Activated T-helper 2 cell treated with anti-CD3 and anti-CD28 coated beads, Interferon-gamma antibody, Interleukin-2, Interleukin-4, amounts not matched to agents 10 μg/mL and 5 μg/mL and 100 μg/mL, durations not matched to agents 14 hours and 24 hours and 36 hours (primary cell): Measurements from ENCODE around the gene AURKAIP1. TPM values are rescaled to one million over a fixed set of nuclear protein-coding genes. Genes with fewer than 3 reads are reported as not detected.

Experiments used
- DNase-seq: peaks from one replicate; pipeline ENCODE4 v3.0.0; 2021; ENCODE audit warnings: low spot score
- H3K27ac Mint-ChIP-seq: one replicate; pipeline ENCODE4 v1.8.0; 2021; ENCODE audit warnings: mixed read lengths
- H3K27me3 Mint-ChIP-seq: one replicate; pipeline ENCODE4 v1.8.0; 2021; ENCODE audit warnings: low read depth, mixed read lengths
- H3K36me3 Mint-ChIP-seq: one replicate; pipeline ENCODE4 v1.8.0; 2021; ENCODE audit warnings: low read depth, mixed read lengths
- H3K4me1 Mint-ChIP-seq: one replicate; pipeline ENCODE4 v1.8.0; 2021; ENCODE audit warnings: low read depth, mixed read lengths
- H3K4me3 Mint-ChIP-seq: one replicate; pipeline ENCODE4 v1.8.0; 2021; ENCODE audit warnings: low read depth, mild to moderate bottlenecking, moderate library complexity, mixed read lengths
- H3K9me3 Mint-ChIP-seq: one replicate; pipeline ENCODE4 v1.8.0; 2021; ENCODE audit warnings: mixed read lengths
- intact Hi-C: fragments of 100-400 bp; cut with micrococcal nuclease; formaldehyde crosslinking; loops from one replicate; pipeline ENCODE4 v1.15.1; 2023
- total RNA-seq: library from RNA; stranded (reverse); gene quantifications from 2 replicates; pipeline ENCODE4 v1.2.3, GENCODE V29; 2022

Gene AURKAIP1
- total RNA-seq, 1 donor from 2014 or later: 133 TPM

- no peak overlapping the region for H3K27ac Mint-ChIP-seq
- H3K9me3 Mint-ChIP-seq: no peaks in the 10 kb centered on the region
- DNase-seq: no peak
- intact Hi-C loops: no loop called here
- peaks cover 5% of the 10 kb centered on the region for H3K4me1 Mint-ChIP-seq
- no peak overlapping the region for H3K4me3 Mint-ChIP-seq
- no peaks in the 10 kb centered on the region for H3K27me3 Mint-ChIP-seq
- H3K36me3 Mint-ChIP-seq: peaks cover 17% of the 10 kb centered on the region
Observed at GRCh38 chr1:1343811-1344421, 31.1 kb downstream of the AURKAIP1 start.

- no peak overlapping the region for H3K27ac Mint-ChIP-seq
- no peak for DNase-seq
- H3K36me3 Mint-ChIP-seq: peaks cover 25% of the 10 kb centered on the region
- intact Hi-C loops: no loop called here
- H3K9me3 Mint-ChIP-seq: no peaks in the 10 kb centered on the region
- no peaks in the 10 kb centered on the region for H3K27me3 Mint-ChIP-seq
- no peak overlapping the region for H3K4me3 Mint-ChIP-seq
- H3K4me1 Mint-ChIP-seq: peaks cover 3% of the 10 kb centered on the region
Observed at GRCh38 chr1:1342584-1343115, 32.4 kb downstream of the AURKAIP1 start.

- Mint-ChIP-seq H3K4me3 (no peak overlapping the region), H3K27me3 (no peaks in the 10 kb centered on the region), H3K27ac (no peak overlapping the region), H3K36me3 (peaks cover 25% of the 10 kb centered on the region), H3K9me3 (no peaks in the 10 kb centered on the region), H3K4me1 (peaks cover 3% of the 10 kb centered on the region)
- intact Hi-C loops: no loop called here
- DNase-seq: no peak
Observed at GRCh38 chr1:1342061-1342562, 32.9 kb downstream of the AURKAIP1 start.

GRCh38 chr1:1341549-1342021, 33.4 kb downstream of the AURKAIP1 start:
- no peak overlapping the region for H3K4me3 Mint-ChIP-seq
- no peaks in the 10 kb centered on the region for H3K9me3 Mint-ChIP-seq
- DNase-seq: no peak
- H3K27me3 Mint-ChIP-seq: no peaks in the 10 kb centered on the region
- H3K27ac Mint-ChIP-seq: no peak overlapping the region
- H3K4me1 Mint-ChIP-seq: no peaks in the 10 kb centered on the region
- peaks cover 25% of the 10 kb centered on the region for H3K36me3 Mint-ChIP-seq
- intact Hi-C loops: no loop called here

GRCh38 chr1:1340791-1341548, 34.0 kb downstream of the AURKAIP1 start:
- Mint-ChIP-seq H3K36me3 (peaks cover 25% of the 10 kb centered on the region), H3K27me3 (no peaks in the 10 kb centered on the region), H3K4me3 (no peak overlapping the region), H3K9me3 (no peaks in the 10 kb centered on the region), H3K27ac (no peak overlapping the region), H3K4me1 (no peaks in the 10 kb centered on the region)
- no peak for DNase-seq
- intact Hi-C loops: no loop called here

- no peak overlapping the region for H3K4me3 Mint-ChIP-seq
- intact Hi-C loops: no loop called here
- no peak for DNase-seq
- H3K27ac Mint-ChIP-seq: no peak overlapping the region
- no peaks in the 10 kb centered on the region for H3K9me3 Mint-ChIP-seq
- peaks cover 26% of the 10 kb centered on the region for H3K36me3 Mint-ChIP-seq
- H3K4me1 Mint-ChIP-seq: no peaks in the 10 kb centered on the region
- H3K27me3 Mint-ChIP-seq: no peaks in the 10 kb centered on the region
Observed at GRCh38 chr1:1340185-1340584, 34.8 kb downstream of the AURKAIP1 start.

GRCh38 chr1:1338278-1338677, 36.7 kb downstream of the AURKAIP1 start:
- H3K27me3 Mint-ChIP-seq: no peaks in the 10 kb centered on the region
- no peak overlapping the region for H3K27ac Mint-ChIP-seq
- no peak overlapping the region for H3K4me3 Mint-ChIP-seq
- no peaks in the 10 kb centered on the region for H3K4me1 Mint-ChIP-seq
- no peaks in the 10 kb centered on the region for H3K9me3 Mint-ChIP-seq
- H3K36me3 Mint-ChIP-seq: peaks cover 28% of the 10 kb centered on the region
- intact Hi-C loops: no loop called here
- no peak for DNase-seq

- Mint-ChIP-seq H3K9me3 (no peaks in the 10 kb centered on the region), H3K4me1 (no peaks in the 10 kb centered on the region), H3K27ac (no peak overlapping the region), H3K27me3 (no peaks in the 10 kb centered on the region), H3K36me3 (peaks cover 26% of the 10 kb centered on the region), H3K4me3 (no peak overlapping the region)
- no peak for DNase-seq
- intact Hi-C loops: no loop called here
Observed at GRCh38 chr1:1337793-1338147, 37.2 kb downstream of the AURKAIP1 start.

- Mint-ChIP-seq H3K9me3 (no peaks in the 10 kb centered on the region), H3K4me1 (no peaks in the 10 kb centered on the region)
- intact Hi-C loops: no loop called here
Observed at GRCh38 chr1:1336931-1337792, 37.8 kb downstream of the AURKAIP1 start.

GRCh38 chr1:1336446-1336845, 38.6 kb downstream of the AURKAIP1 start:
- DNase-seq: no peak
- Mint-ChIP-seq H3K4me1 (no peaks in the 10 kb centered on the region), H3K4me3 (no peak overlapping the region), H3K9me3 (no peaks in the 10 kb centered on the region), H3K36me3 (peaks cover 25% of the 10 kb centered on the region), H3K27me3 (no peaks in the 10 kb centered on the region), H3K27ac (no peak overlapping the region)
- intact Hi-C loops: no loop called here

More at GRCh38 chr1:1336931-1337792, 37.8 kb downstream of the AURKAIP1 start:
- Mint-ChIP-seq H3K27ac (no peak overlapping the region), H3K4me3 (no peak overlapping the region), H3K36me3 (peaks cover 25% of the 10 kb centered on the region), H3K27me3 (no peaks in the 10 kb centered on the region)
- no peak for DNase-seq

GRCh38 chr1:1335792-1336248, 39.2 kb downstream of the AURKAIP1 start:
- intact Hi-C loops: no loop called here
- Mint-ChIP-seq H3K27ac (no peak overlapping the region), H3K9me3 (no peaks in the 10 kb centered on the region), H3K4me3 (no peak overlapping the region), H3K36me3 (peaks cover 19% of the 10 kb centered on the region), H3K27me3 (no peaks in the 10 kb centered on the region), H3K4me1 (no peaks in the 10 kb centered on the region)
- no peak for DNase-seq

GRCh38 chr1:1335283-1335682, 39.7 kb downstream of the AURKAIP1 start:
- Mint-ChIP-seq H3K4me1 (no peaks in the 10 kb centered on the region), H3K27me3 (no peaks in the 10 kb centered on the region), H3K9me3 (no peaks in the 10 kb centered on the region), H3K27ac (no peak overlapping the region), H3K36me3 (peaks cover 14% of the 10 kb centered on the region), H3K4me3 (no peak overlapping the region)
- no peak for DNase-seq
- intact Hi-C loops: no loop called here
